ENCODE data around the gene MAN2B1.

DNA sequence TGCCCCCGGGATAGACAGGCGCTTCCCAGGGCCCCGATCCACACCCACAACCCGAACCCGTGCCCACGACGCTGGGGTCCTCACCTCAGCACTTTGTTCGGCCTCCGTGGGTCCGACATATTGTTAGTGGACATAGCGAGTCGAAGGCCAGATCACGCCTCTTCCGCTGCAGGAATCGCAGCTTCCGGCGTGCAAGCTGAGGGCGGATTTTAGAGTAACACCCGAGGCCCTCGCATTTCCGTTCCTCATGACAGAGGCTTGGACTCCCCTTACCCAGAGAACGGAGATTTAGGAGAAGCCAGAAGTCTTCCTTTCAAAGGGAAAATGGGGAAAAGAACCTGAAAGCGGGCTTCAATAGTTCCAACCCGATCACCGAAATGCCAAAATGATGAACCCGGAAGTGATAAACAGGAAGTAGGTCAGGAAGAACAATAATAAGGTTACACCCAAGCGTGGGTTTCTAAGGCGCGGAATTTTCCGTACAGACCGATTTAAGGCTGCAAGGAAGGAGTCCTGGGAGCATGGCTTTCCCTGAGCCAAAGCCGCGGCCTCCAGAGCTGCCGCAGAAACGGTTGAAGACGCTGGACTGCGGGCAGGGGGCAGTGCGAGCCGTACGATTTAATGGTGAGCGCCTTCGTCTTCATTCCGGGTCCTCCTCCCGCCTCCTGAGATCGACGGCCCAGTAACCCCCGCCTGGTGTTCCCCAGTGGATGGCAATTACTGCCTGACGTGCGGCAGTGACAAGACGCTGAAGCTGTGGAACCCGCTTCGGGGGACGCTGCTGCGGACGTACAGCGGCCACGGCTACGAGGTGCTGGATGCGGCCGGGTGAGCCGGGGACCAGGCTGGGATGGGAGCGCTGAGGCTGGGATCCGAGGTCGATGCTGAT, 3.0 kb upstream of the MAN2B1 start:
- TF ChIP-seq EZH2 (IDR thresholded peaks at IDR 0.05; ENCODE audit: insufficient read depth, low read length) (no peak), CTCF (IDR thresholded peaks at IDR 0.05; ENCODE audit: insufficient read depth, low read depth, low read length) (no peak)
